ENCODE measurements around the gene PTCD1.
A peak's percentile ranks its signal among the peaks of the same experiment; 100 is the strongest.

DNA sequence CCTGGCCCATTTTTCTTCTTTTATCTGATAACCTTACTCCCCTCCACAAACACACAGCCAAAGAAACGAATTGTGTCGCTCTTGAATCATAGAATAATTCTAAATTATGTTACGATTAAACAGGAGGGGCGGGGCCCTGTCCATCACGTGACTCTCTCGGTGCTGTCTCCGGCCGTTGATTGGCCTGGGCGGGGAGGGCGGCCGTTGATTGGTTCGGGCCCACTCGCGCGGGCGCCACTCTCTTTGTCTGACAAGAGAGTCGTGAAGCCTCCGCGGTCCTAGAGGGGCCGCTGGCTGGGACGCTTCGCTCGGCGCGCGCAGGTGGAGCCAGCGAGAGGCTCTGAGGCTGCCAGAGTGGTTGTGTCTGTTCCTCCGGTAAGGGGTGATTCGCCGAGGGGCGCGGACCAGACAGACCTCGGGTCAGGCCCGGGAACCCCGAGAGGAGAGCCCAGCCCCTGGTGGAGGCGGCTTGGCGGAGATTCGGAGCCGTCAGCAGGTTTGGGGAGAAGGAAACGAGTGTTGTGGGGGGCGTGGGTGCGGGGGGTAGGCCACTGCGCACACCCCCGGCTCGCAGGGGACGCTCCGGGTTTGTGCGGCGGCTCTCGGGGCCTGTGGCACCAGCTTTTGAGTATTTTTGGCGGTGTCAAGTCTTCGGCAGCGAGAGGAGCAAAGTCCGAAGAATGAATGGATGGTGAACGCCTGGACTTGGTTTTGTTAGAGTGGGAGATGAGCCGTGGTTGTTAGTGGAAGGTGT, 34.1 kb upstream of the PTCD1 start, which contains the start of gene ZNF789:
- TF ChIP-seq POLR2A (IDR thresholded peaks at IDR 0.05): peak; percentile 20
- TF ChIP-seq, protein P1, sequence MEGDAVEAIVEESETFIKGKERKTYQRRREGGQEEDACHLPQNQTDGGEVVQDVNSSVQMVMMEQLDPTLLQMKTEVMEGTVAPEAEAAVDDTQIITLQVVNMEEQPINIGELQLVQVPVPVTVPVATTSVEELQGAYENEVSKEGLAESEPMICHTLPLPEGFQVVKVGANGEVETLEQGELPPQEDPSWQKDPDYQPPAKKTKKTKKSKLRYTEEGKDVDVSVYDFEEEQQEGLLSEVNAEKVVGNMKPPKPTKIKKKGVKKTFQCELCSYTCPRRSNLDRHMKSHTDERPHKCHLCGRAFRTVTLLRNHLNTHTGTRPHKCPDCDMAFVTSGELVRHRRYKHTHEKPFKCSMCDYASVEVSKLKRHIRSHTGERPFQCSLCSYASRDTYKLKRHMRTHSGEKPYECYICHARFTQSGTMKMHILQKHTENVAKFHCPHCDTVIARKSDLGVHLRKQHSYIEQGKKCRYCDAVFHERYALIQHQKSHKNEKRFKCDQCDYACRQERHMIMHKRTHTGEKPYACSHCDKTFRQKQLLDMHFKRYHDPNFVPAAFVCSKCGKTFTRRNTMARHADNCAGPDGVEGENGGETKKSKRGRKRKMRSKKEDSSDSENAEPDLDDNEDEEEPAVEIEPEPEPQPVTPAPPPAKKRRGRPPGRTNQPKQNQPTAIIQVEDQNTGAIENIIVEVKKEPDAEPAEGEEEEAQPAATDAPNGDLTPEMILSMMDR (IDR thresholded peaks at IDR 0.05): no peak

Data from testis (tissue), 2 donors.